ENCODE measurements around the gene SH2B3.
"Not testable (repeated sequence)": the region's sequence is repeated elsewhere in the genome, so short reads cannot be mapped to it uniquely, and the experiment has no call there.

The SH2B3 gene

DNA sequence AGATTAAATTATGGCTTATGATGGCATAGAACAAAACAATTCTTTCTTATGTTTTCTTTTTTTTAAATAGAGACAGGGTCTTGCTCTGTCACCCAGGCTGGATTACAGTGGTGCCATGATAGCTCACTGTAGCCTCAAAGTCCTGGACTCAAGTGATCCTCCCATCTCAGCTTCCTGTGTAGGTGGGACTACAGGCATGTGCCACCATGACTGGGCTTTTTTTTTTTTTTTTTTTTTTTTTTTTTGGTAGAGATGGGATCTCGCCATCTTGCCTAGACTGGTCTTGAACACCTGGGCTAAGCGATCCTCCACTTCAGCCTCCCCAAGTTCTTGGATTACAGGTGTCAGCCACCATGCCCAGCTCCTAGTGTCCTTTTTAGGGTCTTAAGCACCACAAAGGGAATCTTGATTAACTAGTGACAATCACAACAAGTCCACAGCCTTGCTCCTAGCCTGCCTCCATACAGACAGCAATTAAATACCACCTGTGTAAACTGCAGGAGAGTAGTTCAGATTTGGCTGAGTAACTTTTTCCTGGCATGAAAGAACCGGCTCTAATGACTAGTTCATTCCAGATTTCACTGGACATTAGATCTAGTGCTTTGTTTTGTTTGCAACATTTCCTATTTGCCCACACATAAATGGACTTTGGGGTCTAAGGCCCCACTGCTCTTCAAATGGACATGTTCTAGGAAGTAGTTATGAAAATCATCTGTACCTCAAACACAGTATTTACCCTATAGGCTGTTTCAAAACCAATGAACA lies 61.6 kb downstream of the SH2B3 start:
- no peak for DNase-seq

DNA sequence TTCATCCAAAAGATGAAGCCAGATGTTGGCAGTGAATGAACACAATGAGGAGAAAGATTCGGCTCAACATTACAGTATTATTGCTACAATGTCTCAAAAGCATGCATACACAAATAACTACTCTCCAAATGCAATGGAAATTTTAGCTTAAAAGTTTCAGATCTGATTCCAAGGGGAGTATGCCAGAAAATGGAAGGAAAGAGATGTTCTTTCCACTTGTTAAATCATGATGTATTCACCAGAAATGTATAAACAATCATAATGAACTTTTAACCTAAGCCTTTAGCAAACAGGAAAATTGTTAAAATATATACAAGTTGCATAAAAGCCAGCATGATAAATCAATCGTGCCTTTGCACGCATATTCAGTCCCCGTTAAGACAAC lies 62.1 kb downstream of the SH2B3 start:
- DNase-seq, result no peak

DNA sequence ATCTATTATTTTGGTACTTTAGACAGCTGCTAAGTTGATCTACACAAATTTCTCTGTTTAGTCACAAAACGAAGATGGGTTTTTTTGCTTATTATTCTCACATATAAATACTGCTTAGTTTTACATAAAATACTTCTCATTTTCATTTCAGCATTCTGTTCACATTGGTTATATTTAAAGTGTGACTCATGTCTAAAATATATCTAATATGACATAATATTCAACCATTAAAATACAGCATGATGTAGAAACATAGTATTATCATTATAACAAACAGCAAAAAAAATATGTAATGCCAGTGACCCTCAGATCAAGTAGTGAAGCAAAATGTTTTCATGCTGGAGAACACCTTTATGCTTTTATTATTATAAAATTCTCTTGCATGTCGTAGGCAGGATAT lies 63.7 kb downstream of the SH2B3 start:
- DNase-seq, result no peak

GRCh38 chr12:111471236-111471635 lies 65.5 kb downstream of the SH2B3 start:
- no peak for DNase-seq

DNA sequence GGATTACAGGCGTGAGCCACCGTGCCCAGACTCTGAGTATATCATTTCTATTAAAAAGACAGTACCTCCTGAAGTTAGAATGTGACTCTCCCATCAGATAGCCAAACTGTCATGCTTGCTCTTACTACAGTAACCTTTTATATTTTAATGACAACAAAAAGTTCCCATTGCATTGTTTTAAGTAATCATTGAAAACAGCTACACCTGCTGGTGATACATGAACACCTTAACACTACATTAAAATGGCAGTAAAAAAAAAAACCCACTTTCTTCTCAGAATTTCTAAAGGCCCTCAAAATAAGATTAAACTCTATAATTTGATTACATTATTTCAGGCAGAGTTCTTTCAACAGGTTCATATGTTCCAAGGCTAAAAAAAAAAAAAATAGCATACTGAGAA lies 76.7 kb downstream of the SH2B3 start:
- DNase-seq, result no peak

DNA sequence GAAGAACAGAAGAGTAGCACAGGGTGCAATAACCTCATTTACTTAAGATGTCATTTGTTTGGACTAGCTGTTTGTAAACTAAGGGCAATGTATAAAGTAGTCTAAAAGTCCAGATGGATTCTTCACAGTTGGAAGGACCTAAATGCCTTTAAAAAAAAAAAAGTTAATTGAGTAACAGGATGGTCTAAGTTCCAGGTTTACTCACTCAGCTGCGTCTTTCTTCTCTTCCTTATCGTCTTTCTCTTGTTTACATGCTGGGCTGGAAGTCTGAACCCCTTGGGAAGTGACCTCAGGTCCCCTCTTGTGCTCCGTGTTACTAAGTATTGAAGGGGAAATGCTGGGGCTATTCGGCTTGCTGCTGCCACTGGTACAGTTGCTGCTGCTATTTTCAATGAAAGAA lies 82.5 kb downstream of the SH2B3 start:
- DNase-seq, result no peak

- no peak for DNase-seq
These were observed 83.1 kb downstream of the SH2B3 start for GRCh38 chr12:111488798-111489197.

DNA sequence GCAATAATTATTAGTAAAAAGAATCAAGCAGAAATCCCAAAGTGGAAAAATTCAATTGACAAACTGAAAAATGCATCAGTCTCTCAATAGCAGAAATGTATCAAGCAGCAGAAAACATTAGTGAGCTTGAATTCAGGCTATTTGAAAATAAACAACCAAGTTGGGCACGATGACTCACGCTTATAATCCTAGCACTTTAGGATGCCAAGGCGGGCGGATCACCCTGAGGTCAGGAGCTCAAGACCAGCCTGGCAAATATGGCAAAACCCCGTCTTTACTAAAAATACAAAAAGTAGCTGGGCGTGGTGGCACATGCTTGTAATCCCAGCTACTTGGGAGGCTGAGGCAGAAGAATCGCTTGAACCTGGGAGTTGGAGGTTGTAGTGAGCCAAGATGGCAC lies 87.3 kb downstream of the SH2B3 start:
- DNase-seq, result not testable (repeated sequence)

- DNase-seq, result no peak
These were observed 89.0 kb downstream of the SH2B3 start for GRCh38 chr12:111494676-111495075.

Measured in SIG-M5 (cell line).